Stimulated activated CD4-positive, alpha-beta T cell treated with anti-CD3 and anti-CD28 coated beads, Interleukin-1b, Interleukin-23, amount 100 ng/mL, for 24 hours (primary cell): ENCODE results near the gene ATP5ME.
"Not testable (repeated sequence)": the region's sequence is repeated elsewhere in the genome, so short reads cannot be mapped to it uniquely, and the experiment has no call there.

Experiments
- DNase-seq, 4 experiments: peaks; one replicate each; pipeline ENCODE4 v3.0.0-alpha.2; 2020; ENCODE audit warnings: low read depth in 4 of 4, low spot score in 1 of 4

ATP5ME gene

GRCh38 chr4:635851-636627 lies 38.0 kb downstream of the ATP5ME start:
- DNase-seq: no peak

GRCh38 chr4:635066-635835 lies 38.8 kb downstream of the ATP5ME start:
- not testable (repeated sequence) for DNase-seq

GRCh38 chr4:634599-634985 lies 39.5 kb downstream of the ATP5ME start:
- DNase-seq: no peak

GRCh38 chr4:633976-634598 lies 40.0 kb downstream of the ATP5ME start:
- no peak for DNase-seq

- DNase-seq: no peak
These were observed 40.7 kb downstream of the ATP5ME start for GRCh38 chr4:633406-633805.

- DNase-seq: no peak
These were observed 41.1 kb downstream of the ATP5ME start for GRCh38 chr4:632926-633325.

GRCh38 chr4:632196-632790 lies 41.8 kb downstream of the ATP5ME start:
- DNase-seq: no peak

GRCh38 chr4:630656-631055 lies 43.4 kb downstream of the ATP5ME start:
- no peak for DNase-seq

- DNase-seq: no peak
These were observed 44.0 kb downstream of the ATP5ME start for GRCh38 chr4:629915-630641.

- DNase-seq: no peak
These were observed 44.5 kb downstream of the ATP5ME start for GRCh38 chr4:629636-629914.

- DNase-seq: no peak
These were observed 45.0 kb downstream of the ATP5ME start for GRCh38 chr4:628821-629635.

- DNase-seq: no peak
These were observed 45.8 kb downstream of the ATP5ME start for GRCh38 chr4:628311-628741.

- DNase-seq: no peak
These were observed 46.5 kb downstream of the ATP5ME start for GRCh38 chr4:627347-628125.

GRCh38 chr4:626201-627091 lies 47.6 kb downstream of the ATP5ME start:
- no peak for DNase-seq

- DNase-seq: no peak
These were observed 48.4 kb downstream of the ATP5ME start for GRCh38 chr4:625631-626161.

- no peak for DNase-seq
These were observed 49.1 kb downstream of the ATP5ME start, which contains the start of gene PDE6B for GRCh38 chr4:624705-625590. Gene PDE6B (plus strand): TSS chr4:625573. CDS start chr4:625627, 54 bp downstream.

- DNase-seq: no peak
These were observed 50.0 kb downstream of the ATP5ME start for GRCh38 chr4:623914-624566.
